ENCODE data around the gene POLR1C. TPM values are rescaled to one million over a fixed set of nuclear protein-coding genes. Genes with fewer than 3 reads are reported as not detected.

POLR1C gene
- total and polyA plus RNA-seq, 10 of the 15 experiments (the other 5 are each of a cell fraction or from before 2014, with no cell fraction given), result 40.0 to 180 (median 66.2) TPM

DNA sequence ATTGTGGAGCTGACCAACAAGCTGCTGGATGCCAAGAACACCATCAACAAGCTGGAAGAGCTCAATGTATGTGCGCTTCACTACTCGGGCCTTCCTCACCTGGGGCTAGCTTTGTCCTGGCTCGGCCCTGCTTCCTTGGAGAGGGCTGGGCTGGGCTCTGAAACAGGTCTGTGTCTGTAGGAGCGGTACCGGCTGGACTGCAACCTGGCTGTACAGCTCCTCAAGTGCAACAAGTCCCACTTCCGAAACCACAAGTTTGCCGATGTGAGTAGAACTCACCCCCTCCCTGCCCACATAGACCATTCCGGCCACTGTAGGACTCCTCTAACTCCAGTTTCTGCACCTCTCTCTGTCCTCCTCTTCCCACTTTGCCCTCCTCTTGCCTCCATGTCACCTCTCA lies 13.4 kb upstream of the POLR1C start:
- SMC1A ChIA-PET (ENCODE audit: uncharacterized antibody, unreplicated experiment), result no interaction called here
- no peaks in the 10 kb centered on the region for H3K4me1 ChIP-seq (ENCODE audit: control insufficient read depth, insufficient read depth, low read length)
- BruUV-seq (replicated peaks), result no TSS peak
- RAD21 ChIA-PET (ENCODE audit: unreplicated experiment), result interaction anchor here (1.0 kb wide), 1 partner anchor 106 kb away, joined by 3 read pairs; no protein-coding TSS in a partner anchor
- no peaks in the 10 kb centered on the region for H3K27me3 ChIP-seq (replicated peaks in 1 of 2; ENCODE audit: control insufficient read depth in 2 of 2, insufficient read depth in 2 of 2, low read length in 1 of 2)
- intact Hi-C loops (cut with micrococcal nuclease; ENCODE audit: unreplicated experiment) (no loop called here), in situ Hi-C loops (cut with MboI) (no loop called here)
- H3K36me3 ChIP-seq (ENCODE audit: control insufficient read depth in 2 of 2, insufficient read depth in 2 of 2, low read length in 1 of 2), result peaks cover 14 to 28% of the 10 kb centered on the region in 2 experiments; a peak in 3 of 4 replicates
- H3K27ac ChIP-seq (ENCODE audit: control insufficient read depth, insufficient read depth), result no peak overlapping the region
- DNase-seq (ENCODE audit: low read depth, low spot score) (no peak), ATAC-seq (no peak), FAIRE-seq (no peak)
- H3K9me3 ChIP-seq (replicated peaks; ENCODE audit: control insufficient read depth, insufficient read depth, low read length), result no peaks in the 10 kb centered on the region
- H2AFZ ChIP-seq (ENCODE audit: control insufficient read depth, low read depth, low read length), result no peak overlapping the region
- no peaks in the 10 kb centered on the region for H4K20me1 ChIP-seq (ENCODE audit: control insufficient read depth, insufficient read depth)
- 98% methylated on average over 8 of the region's 8 CpGs for WGBS (ENCODE audit: insufficient coverage, insufficient replicate concordance, low lambda C conversion rate, missing lambda C conversion rate)
- H3K79me2 ChIP-seq (ENCODE audit: control insufficient read depth, insufficient read depth, low read length), result no peaks in the 10 kb centered on the region
- no peak overlapping the region for H3K9ac ChIP-seq (ENCODE audit: control insufficient read depth, insufficient read depth, low read length)
- H3K4me2 ChIP-seq (ENCODE audit: control insufficient read depth, insufficient read depth), result no peak overlapping the region
- POLR2A ChIA-PET, result interaction anchor here (0.6 to 1.3 kb wide), 2 partner anchors 47 to 755 kb away, joined by 3 read pairs; no protein-coding TSS in a partner anchor
- CTCF ChIA-PET, result interaction anchor here (0.6 to 5.1 kb wide), 3 partner anchors 196 to 291 kb away, joined by 3 to 33 read pairs (median 3); no protein-coding TSS in a partner anchor
- no peak overlapping the region for H3K4me3 ChIP-seq
- TF ChIP-seq NBN (IDR thresholded peaks at IDR 0.05) (no peak), SMAD5 (IDR thresholded peaks at IDR 0.05; ENCODE audit: low read depth) (no peak), RAD21 (IDR thresholded peaks at IDR 0.05; ENCODE audit: insufficient read depth, low read depth, low read length) (no peak), CHD1 (IDR thresholded peaks at IDR 0.05; ENCODE audit: low read depth, low read length) (no peak), USF1 (IDR thresholded peaks at IDR 0.05; ENCODE audit: borderline replicate concordance, extremely low read length, insufficient read depth, low read depth, low read length) (no peak), MYC (IDR thresholded peaks at IDR 0.05; ENCODE audit: insufficient read depth, insufficient read length, insufficient replicate concordance, low read length, severe bottlenecking) (no peak), RELA (IDR thresholded peaks at IDR 0.05; ENCODE audit: borderline replicate concordance, partially characterized antibody) (no peak), RELB (IDR thresholded peaks at IDR 0.05; ENCODE audit: low read depth) (no peak), SMC3 (IDR thresholded peaks at IDR 0.05; ENCODE audit: borderline replicate concordance, low read length) (no peak), NR2F1 (conservative IDR thresholded peaks at IDR 0.05) (no peak), EED (IDR thresholded peaks at IDR 0.05; ENCODE audit: low read depth) (no peak)
- TF ChIP-seq, protein P1, sequence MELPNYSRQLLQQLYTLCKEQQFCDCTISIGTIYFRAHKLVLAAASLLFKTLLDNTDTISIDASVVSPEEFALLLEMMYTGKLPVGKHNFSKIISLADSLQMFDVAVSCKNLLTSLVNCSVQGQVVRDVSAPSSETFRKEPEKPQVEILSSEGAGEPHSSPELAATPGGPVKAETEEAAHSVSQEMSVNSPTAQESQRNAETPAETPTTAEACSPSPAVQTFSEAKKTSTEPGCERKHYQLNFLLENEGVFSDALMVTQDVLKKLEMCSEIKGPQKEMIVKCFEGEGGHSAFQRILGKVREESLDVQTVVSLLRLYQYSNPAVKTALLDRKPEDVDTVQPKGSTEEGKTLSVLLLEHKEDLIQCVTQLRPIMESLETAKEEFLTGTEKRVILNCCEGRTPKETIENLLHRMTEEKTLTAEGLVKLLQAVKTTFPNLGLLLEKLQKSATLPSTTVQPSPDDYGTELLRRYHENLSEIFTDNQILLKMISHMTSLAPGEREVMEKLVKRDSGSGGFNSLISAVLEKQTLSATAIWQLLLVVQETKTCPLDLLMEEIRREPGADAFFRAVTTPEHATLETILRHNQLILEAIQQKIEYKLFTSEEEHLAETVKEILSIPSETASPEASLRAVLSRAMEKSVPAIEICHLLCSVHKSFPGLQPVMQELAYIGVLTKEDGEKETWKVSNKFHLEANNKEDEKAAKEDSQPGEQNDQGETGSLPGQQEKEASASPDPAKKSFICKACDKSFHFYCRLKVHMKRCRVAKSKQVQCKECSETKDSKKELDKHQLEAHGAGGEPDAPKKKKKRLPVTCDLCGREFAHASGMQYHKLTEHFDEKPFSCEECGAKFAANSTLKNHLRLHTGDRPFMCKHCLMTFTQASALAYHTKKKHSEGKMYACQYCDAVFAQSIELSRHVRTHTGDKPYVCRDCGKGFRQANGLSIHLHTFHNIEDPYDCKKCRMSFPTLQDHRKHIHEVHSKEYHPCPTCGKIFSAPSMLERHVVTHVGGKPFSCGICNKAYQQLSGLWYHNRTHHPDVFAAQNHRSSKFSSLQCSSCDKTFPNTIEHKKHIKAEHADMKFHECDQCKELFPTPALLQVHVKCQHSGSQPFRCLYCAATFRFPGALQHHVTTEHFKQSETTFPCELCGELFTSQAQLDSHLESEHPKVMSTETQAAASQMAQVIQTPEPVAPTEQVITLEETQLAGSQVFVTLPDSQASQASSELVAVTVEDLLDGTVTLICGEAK (IDR thresholded peaks at IDR 0.05; ENCODE audit: borderline replicate concordance), result no peak
- TF ChIP-seq, protein P2, sequence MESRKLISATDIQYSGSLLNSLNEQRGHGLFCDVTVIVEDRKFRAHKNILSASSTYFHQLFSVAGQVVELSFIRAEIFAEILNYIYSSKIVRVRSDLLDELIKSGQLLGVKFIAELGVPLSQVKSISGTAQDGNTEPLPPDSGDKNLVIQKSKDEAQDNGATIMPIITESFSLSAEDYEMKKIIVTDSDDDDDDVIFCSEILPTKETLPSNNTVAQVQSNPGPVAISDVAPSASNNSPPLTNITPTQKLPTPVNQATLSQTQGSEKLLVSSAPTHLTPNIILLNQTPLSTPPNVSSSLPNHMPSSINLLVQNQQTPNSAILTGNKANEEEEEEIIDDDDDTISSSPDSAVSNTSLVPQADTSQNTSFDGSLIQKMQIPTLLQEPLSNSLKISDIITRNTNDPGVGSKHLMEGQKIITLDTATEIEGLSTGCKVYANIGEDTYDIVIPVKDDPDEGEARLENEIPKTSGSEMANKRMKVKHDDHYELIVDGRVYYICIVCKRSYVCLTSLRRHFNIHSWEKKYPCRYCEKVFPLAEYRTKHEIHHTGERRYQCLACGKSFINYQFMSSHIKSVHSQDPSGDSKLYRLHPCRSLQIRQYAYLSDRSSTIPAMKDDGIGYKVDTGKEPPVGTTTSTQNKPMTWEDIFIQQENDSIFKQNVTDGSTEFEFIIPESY (IDR thresholded peaks at IDR 0.05), result no peak
- TF ChIP-seq, protein P3, sequence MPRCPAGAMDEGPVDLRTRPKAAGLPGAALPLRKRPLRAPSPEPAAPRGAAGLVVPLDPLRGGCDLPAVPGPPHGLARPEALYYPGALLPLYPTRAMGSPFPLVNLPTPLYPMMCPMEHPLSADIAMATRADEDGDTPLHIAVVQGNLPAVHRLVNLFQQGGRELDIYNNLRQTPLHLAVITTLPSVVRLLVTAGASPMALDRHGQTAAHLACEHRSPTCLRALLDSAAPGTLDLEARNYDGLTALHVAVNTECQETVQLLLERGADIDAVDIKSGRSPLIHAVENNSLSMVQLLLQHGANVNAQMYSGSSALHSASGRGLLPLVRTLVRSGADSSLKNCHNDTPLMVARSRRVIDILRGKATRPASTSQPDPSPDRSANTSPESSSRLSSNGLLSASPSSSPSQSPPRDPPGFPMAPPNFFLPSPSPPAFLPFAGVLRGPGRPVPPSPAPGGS (IDR thresholded peaks at IDR 0.05; ENCODE audit: borderline replicate concordance, insufficient read depth, low read depth, low read length, poor library complexity, severe bottlenecking), result no peak

All from GM12878 (cell line).